A172 (cell line): ENCODE measurements around the gene KRT17. TPM values are rescaled to one million over a fixed set of nuclear protein-coding genes. Genes with fewer than 3 reads are reported as not detected.
"Not testable (repeated sequence)": the region's sequence is repeated elsewhere in the genome, so short reads cannot be mapped to it uniquely, and the experiment has no call there.

Experiments used
- DNase-seq: peaks from one replicate; pipeline ENCODE4 v3.0.0-alpha.2; 2015; ENCODE audit warnings: low spot score
- total RNA-seq: library from RNA; depleted of rRNA; stranded (reverse); fragments of >200 nt; shearing (Covaris generic); gene quantifications from 2 replicates; pipeline ENCODE4 v1.2.3, GENCODE V29; 2014

Gene KRT17
- total RNA-seq, 1 experiment from 2014 or later, result not detected

DNA sequence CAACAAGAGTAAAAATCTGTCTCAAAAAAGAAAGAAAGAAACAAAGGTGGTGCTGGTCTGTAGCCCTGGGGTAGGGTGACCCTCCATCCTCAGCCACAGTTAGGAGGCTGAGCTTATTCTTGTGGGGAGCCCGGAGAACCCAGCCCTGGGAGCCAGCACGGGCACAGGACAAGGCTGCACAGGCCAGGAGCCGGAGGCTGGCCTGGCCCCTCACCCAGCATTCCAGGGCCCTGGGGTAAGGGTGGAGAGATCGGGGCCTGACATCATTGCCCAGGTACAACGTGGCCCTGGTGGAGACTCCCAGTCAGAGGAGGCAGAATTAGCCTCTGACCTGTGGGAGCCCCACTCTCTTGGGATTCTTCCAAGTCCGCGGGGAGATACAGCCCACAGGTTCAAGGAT, 10.3 kb upstream of the KRT17 start:
- no peak for DNase-seq

GRCh38 chr17:41633556-41634199, 9.3 kb upstream of the KRT17 start:
- no peak for DNase-seq

DNA sequence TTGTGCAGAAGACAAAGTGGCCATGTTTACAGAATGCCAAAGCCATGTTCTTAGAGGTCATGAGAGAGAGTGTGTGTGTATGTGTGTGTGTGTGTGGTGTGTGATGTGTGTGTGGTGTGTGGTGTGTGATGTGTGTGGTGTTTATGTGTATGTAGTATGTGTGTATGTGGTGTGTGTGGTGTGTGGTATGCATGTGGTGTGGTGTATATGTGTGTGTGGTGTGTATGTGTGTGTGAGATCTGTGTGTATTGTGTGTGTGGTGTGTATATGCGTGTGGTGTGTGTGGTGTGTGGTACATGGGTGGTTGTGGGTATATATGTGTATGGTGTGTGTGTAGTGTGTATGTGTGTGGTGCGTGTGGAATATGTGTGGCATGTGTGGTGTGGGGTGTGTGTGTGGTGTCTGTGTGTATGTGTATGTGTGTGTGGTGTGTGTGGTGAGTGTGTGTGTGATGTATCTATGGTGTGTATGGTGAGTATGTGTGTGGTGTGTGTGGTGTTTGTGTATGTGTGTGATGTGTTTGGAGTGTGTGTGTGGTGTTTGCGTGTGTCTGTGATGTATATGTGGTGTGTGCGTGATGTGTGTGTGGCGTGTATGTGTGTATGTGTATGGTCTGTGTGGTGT, 8.2 kb upstream of the KRT17 start:
- no peak for DNase-seq

DNA sequence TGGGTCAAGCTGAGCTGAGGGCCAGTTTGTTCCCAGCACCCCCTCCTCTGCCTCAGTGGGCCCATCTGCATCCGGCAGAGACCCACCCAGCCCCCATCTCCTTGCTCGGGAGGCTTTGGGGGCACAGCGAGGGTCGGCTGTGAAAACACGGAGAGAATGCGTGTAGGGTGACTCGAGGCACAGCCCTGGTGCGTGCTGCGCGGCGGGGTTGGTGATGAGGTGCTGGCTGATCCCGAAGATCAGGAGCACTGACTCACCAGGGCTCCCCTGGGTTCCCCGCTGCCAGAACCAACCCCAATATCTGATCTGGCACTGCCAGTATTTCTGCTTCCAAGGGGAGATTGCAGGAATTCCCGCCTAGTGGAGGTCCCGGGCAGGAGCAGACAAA, 7.5 kb upstream of the KRT17 start:
- no peak for DNase-seq

GRCh38 chr17:41631025-41631897, 6.9 kb upstream of the KRT17 start:
- DNase-seq, result no peak

DNA sequence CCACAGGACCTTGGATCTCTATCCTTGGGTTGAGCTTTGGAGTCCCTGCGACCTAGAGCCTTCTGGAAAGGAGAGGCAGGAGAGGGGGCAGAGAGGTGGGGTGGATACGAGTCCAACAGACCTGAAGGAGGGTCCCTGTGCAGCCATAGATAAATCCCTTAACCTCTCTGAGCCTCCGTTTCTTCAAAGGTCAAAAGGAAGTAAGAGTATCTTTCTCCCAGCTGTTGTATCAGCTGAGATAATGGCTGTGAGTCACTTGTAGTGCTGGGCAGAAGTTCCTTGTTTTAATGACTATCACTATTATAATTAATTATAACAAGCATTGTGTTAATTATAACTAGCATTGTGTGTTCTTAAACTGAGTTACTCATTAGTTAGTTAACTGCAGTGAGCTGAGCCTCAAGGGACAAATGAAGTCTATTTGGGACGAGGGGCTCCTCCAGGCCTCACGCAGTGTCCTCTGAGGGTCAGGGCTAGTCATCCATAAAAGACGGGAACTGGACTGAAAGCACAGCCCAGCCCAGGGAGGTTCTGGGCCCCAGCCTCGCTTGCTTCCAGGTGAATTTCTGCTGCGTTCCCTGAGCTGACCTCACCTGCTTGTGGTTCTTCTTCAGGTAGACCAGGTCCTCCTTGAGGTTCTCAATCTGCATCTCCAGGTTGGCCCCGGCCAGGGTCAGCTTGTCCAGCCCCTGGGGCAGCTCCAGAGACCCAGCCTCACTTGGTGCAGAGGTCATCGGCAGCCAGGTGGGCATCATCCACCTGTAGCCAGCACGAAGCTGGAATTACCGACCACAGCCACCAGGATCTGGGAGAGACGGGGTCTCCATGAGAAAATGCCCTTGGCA, 5.7 kb upstream of the KRT17 start:
- no peak for DNase-seq

DNA sequence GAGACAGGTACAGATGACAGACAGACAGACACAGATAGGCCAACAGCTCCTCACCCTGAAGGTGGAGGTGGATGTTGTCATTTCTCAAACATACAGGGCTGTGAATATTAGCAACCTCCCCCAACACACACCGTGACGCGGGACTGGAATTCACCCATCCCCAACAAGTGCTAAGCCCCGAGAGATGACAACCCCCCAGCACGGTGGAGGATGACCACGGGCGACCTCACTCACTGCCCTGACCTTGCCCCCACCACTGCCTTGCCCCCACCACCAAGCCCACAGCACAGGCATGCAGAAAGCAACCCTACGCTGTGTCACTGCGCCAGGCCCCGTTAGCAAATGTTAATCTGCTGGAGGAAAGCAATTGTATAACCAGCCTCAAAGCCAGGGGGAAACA, 4.9 kb upstream of the KRT17 start:
- DNase-seq, result no peak

DNA sequence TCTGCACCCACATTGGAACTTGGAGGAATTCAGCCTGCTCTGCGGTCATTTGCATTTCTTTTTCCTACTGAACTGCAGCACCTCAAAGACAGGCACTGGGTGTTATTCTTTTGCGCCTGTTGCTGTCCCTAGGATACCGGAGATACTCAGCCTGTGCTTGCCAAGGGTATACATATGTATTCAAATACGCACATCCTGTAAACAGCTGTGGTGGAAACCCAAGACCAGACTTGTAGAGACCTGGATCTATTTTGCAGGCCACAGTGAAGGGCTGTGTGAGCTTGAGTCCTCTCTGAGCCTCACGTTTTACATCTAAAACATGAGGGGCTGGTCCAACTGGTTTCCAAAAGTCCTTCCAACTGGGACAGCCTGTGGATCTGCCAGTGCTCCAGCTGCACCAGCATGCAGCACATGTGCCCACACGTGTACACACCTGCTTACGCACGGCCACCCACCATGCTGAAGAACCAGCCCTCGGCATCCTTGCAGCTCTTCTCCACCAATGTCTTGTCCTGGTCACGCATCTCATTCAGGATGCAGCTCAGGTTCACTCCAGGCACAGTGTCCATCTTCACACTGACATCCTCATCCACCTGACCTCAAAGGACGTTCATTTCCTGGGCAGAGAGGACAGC, 4.4 kb upstream of the KRT17 start:
- DNase-seq, result not testable (repeated sequence)

DNA sequence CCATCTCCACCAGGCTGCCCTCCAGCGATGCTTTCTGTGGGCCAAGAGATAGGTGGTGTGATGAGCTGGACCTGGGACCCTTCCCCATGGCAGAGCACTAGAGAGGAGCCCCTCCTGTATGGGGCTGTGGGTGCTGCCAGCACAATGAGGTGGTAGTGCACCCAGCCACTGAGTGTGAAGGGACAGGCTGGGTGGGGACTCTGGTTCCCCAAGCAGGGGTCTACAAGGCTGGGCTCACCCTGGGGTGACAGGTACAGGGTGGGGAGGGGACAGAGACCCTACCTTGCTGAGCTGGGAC, 3.6 kb upstream of the KRT17 start:
- DNase-seq, result not testable (repeated sequence)

DNA sequence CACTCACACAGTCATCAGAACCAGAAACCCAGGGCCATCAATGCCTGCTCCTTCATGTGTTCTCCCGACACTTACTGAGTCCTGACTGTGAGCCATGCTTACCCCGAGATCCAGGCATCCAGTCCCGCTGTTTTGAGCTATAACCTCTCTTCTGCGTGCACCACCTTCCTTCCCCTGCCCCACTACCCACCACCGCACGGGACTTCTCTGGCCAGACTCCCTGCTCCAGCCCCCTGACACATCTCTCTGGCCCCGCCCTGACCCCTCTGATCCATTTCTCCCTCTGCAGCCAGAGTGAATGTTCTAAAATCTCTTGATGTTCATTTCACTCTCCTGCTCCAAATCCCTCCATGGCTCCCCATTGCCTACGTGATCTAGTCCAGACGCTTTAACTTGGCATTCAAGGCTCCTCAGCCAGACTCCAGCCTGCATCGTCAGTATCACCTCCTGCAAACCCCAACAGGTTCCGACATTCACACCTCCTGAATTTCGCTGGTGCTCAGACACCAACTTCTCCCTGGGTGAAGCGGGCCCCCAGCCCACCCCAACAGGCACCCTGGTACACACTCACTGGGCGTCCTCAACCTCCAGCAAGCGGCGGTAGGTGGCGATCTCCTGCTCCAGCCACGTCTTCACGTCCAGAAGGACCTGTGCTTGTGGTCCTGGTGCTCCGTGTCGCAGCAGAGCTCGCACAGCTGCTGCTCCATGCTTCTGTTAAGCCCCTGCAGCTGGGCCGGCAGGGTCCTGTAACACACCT, 3.1 kb upstream of the KRT17 start:
- DNase-seq, result no peak

- peak; percentile 54 for DNase-seq
These were observed 2.5 kb upstream of the KRT17 start for GRCh38 chr17:41626914-41627295.

DNA sequence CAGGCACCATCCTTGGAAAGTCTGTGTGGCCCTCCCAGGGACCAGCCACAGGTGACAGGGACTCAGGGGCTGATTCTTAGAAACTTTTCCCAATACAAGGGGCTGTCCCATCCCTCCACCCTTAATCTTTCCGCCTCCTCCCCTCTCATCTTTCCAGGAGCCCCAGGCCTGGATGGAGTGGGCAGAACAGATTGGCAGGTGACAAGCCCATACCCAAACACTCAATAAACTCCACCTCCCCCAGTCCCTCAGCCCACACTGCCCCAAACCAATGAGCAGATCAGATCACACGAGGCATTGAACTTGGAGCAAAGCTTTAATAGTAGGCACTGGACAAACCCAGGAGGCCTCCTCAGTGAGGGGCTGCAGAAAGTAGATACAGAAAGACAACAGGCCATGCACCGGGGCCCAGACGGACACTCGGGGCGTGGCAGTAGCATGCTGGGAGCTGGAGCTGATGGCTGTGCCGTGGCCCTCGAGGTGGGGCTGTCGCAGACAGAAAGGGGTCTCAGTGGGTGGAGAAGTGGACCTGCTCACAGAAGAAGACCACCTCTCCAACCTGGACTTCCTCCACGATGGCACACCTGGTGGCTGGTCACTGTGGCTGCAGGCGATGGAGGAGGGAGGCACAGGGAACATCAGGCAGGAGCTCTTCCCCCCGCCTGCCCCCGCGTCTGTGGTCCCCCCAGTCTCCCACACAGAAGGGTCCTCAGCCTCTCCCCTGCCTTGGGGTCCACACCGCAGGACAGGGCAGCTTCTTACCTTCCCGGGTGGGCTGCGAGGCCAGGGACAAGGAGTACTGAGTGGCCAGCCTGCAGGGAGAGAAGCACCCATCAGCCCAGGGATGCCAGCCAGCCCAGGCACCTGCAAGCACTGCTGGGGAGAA, 1.9 kb upstream of the KRT17 start:
- DNase-seq, result not testable (repeated sequence)

- peak; percentile 35 for DNase-seq
These were observed 1.2 kb upstream of the KRT17 start for GRCh38 chr17:41625602-41626001.

DNA sequence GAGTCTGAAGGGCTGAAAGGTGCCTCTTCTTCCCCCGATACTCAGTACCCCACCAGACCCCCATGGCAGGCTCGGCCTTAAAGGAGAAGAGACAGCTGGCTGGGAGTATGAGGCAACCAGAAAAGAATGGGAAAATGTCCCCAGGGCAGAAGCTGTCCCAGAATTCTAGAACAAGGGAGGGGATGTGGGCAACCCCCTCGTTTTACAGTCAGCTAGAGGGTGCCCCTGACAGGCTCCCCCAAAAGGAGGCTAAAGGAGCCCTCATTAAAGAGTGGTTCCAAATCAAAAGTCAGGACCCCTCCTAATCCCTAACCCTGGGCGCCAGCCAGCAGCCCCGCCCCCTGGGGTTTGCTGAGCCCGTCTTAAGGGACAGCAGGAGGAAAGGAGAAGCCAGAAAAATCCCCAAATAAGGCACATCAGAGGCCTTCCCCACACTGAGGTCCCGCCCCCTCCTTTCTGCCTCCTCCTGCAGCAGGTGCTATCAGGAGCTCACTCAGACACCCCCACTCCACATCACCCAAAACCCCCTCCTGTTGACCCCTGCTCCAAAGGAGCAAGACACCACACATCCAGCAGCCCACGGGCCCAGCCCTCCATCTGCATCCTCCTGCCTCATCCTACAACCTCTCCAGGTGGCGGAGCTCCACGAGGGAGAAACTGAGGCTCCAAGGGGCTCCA, 1.1 kb downstream of the KRT17 start:
- DNase-seq, result not testable (repeated sequence)

DNA sequence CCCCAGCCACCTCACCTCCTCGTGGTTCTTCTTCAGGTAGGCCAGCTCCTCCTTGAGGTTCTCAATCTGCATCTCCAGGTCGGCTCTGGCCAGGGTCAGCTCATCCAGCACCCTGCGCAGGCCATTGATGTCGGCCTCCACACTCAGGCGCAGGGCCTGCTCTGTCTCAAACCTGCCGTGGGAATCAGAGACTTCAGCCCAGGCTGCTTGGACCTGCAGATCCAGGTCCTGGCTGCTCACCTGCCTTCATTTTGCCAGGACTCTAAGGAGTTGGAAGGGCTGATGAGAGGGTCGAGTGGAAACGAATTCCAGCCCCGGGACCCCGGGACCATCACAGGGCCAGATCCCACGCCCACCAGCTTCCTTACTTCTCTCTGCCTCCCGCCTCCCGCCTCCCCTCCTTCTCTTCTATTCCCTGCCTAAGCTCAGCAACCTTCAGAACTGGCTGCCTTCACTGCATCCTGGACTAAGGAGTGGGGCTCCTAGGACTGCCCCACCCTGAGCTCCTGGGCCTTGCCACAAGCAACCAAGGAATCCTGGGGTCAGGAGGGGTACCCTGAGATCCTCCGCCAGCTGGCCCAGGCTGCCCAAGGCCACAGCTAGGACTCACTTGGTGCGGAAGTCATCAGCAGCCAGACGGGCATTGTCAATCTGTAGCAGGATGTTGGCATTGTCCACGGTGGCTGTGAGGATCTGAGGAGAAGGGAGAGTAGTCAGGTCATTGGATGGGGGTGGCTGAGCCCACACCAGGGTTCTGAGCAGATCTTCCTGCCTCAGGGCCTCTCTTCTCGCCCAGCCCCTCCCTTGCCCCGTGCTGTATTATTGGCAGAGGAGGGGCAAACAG, 1.8 kb downstream of the KRT17 start:
- DNase-seq, result not testable (repeated sequence)

GRCh38 chr17:41621916-41622315, 2.5 kb downstream of the KRT17 start:
- no peak for DNase-seq

DNA sequence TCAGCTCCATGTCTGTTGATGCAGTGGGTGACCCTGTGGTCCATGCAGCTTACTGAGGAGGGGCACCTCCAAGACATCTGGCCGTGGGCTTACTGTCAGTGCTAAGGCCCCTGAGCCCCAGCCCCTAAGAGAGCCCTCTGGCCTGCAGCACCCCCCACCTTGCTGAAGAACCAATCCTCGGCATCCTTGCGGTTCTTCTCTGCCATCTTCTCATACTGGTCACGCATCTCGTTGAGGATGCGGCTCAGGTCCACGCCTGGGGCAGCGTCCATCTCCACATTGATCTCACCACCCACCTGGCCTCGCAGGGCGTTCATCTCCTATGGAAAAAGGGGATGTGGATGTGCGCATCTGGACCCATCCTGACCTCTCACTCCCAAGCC, 2.9 kb downstream of the KRT17 start:
- DNase-seq, result not testable (repeated sequence)
